Brain microvascular endothelial cell (primary cell): ENCODE data around the gene PRKAR1B.

Experiments used
- DNase-seq: peaks from one replicate; pipeline ENCODE4 v3.0.0-alpha.2; 2020
- H3K27ac ChIP-seq: fragments of 250-450 bp; sonication (Bioruptor Pico); 2 replicates; pipeline ENCODE4 v1.5.1; 2020; ENCODE audit warnings: mild to moderate bottlenecking, moderate library complexity
- H3K27me3 ChIP-seq: fragments of 250-450 bp; sonication (Bioruptor Pico); replicated peaks from 2 replicates; pipeline ENCODE4 v1.5.1; 2020; ENCODE audit warnings: mild to moderate bottlenecking
- H3K36me3 ChIP-seq: fragments of 250-450 bp; sonication (Bioruptor Pico); replicated peaks from 2 replicates; pipeline ENCODE4 v1.5.1; 2020; ENCODE audit warnings: mild to moderate bottlenecking
- H3K4me3 ChIP-seq: 2 replicates; pipeline ENCODE4 v1.5.1; 2011; ENCODE audit warnings: low read depth, mild to moderate bottlenecking, control low read depth, low read length, moderate library complexity
- in situ Hi-C: cut with HindIII; loops from 2 replicates; pipeline ENCODE4 v1.10.0; 2017; ENCODE audit warnings: low sequenced_read_pairs, low pct_ligation_motif_present
- TF ChIP-seq, protein P1 (sequence below): IDR thresholded peaks from 2 replicates; pipeline ENCODE4 v1.5.1; 2011; ENCODE audit warnings: low read depth, mild to moderate bottlenecking, moderate library complexity, low read length, control low read depth, inconsistent platforms; ENCODE audit errors: missing control alignments

Gene PRKAR1B

DNA sequence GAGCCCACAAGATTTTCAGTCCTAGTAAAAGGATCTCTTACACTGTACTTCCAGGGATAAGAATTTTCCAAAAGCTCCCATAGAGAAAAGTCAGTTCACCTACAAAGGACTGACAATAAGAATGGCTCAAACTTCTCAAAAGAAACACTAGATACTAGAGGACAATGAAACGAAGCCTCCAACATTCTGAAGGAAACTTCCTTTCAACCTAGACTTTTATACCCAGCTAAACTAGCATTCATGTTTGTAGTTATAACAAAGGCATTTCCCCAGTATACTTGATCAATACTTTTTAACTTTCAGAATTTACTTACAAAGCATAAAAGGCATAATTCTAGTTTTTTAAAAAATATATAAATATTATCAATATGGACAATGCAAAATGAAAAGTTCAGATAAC is 41.5 kb downstream of the PRKAR1B start:
- no peaks in the 10 kb centered on the region for H3K27me3 ChIP-seq
- in situ Hi-C loops, result no loop called here
- TF ChIP-seq, protein P1, sequence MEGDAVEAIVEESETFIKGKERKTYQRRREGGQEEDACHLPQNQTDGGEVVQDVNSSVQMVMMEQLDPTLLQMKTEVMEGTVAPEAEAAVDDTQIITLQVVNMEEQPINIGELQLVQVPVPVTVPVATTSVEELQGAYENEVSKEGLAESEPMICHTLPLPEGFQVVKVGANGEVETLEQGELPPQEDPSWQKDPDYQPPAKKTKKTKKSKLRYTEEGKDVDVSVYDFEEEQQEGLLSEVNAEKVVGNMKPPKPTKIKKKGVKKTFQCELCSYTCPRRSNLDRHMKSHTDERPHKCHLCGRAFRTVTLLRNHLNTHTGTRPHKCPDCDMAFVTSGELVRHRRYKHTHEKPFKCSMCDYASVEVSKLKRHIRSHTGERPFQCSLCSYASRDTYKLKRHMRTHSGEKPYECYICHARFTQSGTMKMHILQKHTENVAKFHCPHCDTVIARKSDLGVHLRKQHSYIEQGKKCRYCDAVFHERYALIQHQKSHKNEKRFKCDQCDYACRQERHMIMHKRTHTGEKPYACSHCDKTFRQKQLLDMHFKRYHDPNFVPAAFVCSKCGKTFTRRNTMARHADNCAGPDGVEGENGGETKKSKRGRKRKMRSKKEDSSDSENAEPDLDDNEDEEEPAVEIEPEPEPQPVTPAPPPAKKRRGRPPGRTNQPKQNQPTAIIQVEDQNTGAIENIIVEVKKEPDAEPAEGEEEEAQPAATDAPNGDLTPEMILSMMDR, result no peak
- no peaks in the 10 kb centered on the region for H3K36me3 ChIP-seq
- H3K27ac ChIP-seq, result no peak overlapping the region
- DNase-seq, result no peak
- no peak overlapping the region for H3K4me3 ChIP-seq

DNA sequence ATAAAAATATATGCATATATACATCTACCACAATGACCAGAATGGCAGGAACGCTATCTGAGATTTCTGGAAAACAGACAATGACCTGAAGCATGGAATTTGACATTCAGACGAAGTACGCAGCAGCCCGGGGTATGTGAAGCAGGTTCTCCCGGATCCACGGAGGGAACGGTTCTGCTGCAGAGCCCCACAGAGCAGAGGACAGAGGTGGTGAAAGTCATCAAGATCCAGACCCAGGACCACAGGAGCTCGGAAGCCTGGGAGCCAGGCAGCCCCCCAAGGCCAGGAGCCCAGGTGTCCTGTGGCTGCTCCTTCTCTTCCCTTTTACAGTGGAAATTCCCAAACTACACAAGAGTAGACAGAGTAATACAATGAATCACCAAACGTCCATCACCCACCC is 42.7 kb downstream of the PRKAR1B start:
- Histone ChIP-seq H3K36me3 (no peaks in the 10 kb centered on the region), H3K4me3 (no peak overlapping the region), H3K27ac (no peak overlapping the region), H3K27me3 (no peaks in the 10 kb centered on the region)
- in situ Hi-C loops, result no loop called here
- TF ChIP-seq, protein P1, result no peak
- DNase-seq, result no peak

DNA sequence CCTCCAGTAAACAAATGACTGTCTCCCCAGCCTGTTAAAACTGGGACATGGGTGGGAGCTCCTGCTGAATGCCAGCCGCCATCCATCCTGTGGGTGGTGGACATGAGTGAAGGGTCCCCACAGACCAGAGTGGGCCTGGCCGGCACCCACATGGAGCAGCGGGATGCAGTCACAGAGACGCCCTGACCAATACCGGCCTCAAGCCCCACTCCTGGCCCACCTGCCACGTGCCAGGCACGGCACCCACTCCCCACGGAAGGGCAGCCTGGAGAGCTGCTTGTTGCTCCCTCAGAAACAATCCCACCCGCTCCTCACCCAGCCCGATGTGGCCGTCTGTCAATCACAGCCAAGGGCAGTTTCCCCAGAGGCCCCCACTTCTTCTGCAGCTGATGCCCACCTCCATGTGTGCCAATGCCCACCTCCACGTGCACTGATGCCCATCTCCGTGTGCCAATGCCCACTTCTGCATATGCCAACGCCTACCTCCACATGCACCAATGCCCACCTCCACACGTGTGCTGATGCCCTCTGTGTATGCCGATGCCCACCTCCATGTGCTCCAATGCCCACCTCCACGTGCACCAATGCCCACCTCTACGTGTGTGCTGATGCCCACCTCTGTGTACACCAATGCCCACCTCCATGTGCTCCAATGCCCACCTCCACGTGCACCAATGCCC is 43.4 kb downstream of the PRKAR1B start:
- TF ChIP-seq, protein P1, result no peak
- H3K4me3 ChIP-seq, result no peak overlapping the region
- H3K27me3 ChIP-seq, result no peaks in the 10 kb centered on the region
- DNase-seq, result no peak
- no peak overlapping the region for H3K27ac ChIP-seq
- H3K36me3 ChIP-seq, result no peaks in the 10 kb centered on the region
- in situ Hi-C loops, result no loop called here

DNA sequence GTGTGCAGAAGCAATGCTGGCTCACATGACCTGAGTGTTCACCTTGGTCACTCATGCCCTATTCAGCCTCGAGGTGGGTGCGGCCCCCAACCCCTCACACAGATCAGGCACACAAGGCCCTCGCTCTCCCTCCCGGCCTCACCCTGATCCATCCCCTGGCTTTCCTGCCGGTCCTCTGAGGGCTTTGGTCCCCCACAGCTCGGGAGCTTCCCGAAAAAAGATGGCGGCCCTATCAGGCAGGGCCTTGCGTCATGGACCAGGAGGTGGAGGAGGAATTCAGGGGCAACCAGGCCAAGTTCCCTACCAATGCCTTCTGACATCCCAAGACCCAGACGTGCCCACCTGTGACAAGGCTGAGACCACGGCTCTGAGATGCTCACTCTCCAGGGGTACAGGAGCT is 44.3 kb downstream of the PRKAR1B start:
- Histone ChIP-seq H3K36me3 (no peaks in the 10 kb centered on the region), H3K27ac (no peak overlapping the region), H3K27me3 (no peaks in the 10 kb centered on the region), H3K4me3 (no peak overlapping the region)
- no peak for DNase-seq
- in situ Hi-C loops, result no loop called here
- TF ChIP-seq, protein P1, result no peak

DNA sequence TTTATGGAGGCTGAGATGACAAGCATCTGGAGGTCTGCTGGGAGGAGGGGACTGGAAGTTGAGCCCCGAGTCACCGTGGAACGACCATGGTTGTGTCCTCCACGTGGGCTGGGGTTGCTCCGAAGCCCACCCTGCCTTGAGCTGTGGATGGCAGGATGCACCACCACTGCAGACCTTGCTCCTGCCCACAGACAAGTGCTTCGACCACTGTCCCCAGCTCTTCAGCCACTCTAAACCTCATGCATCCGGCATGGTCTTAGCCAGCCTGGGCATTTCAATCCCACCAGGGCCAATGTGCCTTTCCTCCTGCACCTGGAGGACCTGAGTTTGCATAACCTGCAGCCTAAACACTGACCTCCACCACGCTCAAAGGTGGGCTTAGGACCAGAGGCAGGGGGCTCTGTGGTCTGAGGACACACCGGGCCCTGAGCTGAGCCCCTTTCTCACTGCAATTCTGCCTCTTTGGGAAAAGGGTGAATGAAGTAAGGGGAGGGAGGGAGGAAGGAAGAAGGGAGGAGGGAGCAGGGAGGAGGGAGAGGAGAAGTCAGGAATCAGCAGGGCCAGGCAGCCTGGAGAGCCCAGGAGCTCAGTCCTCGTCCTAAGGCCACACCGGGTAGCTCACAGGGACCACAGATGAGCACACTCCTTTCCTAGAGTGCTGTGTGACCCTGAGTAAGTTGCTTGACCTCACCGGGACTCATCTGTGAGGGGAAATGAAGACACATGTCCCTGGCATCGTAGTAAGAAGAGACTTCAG is 45.4 kb downstream of the PRKAR1B start:
- in situ Hi-C loops, result no loop called here
- H3K27ac ChIP-seq, result no peak overlapping the region
- no peak overlapping the region for H3K4me3 ChIP-seq
- no peaks in the 10 kb centered on the region for H3K36me3 ChIP-seq
- DNase-seq, result no peak
- H3K27me3 ChIP-seq, result no peaks in the 10 kb centered on the region
- TF ChIP-seq, protein P1, result no peak
